Keratinocyte (primary cell): ENCODE results near the gene TMEM19. TPM values are rescaled to one million over a fixed set of nuclear protein-coding genes. Genes with fewer than 3 reads are reported as not detected.

Experiments
- DNase-seq: peaks from one replicate; pipeline ENCODE4 v3.0.0-alpha.2; 2011; ENCODE audit warnings: low read depth, missing footprints, low spot score
- FAIRE-seq: peaks from 2 replicates; lab custom pipeline; 2011; peaks lifted over from hg19 to GRCh38; lab: Jason Lieb, UNC
- H2AFZ ChIP-seq: 2 replicates; pipeline ENCODE4 v1.6.0; 2012; ENCODE audit warnings: low read length, control low read depth, inconsistent platforms; ENCODE audit not compliant: control insufficient read depth
- H3K27ac ChIP-seq: 2 replicates; pipeline ENCODE4 v1.5.1; 2011; ENCODE audit warnings: low read length; ENCODE audit not compliant: control insufficient read depth, insufficient read depth
- H3K27me3 ChIP-seq: 3 replicates; pipeline ENCODE4 v1.6.0; 2011; ENCODE audit warnings: low read length; ENCODE audit not compliant: control insufficient read depth, insufficient read depth; ENCODE audit errors: extremely low read depth
- H3K36me3 ChIP-seq, 2 experiments: 2 replicates in 1 of 2; 3 replicates in 1 of 2; pipeline ENCODE4 v1.5.1; 2011; ENCODE audit warnings: low read length in 2 of 2, mild to moderate bottlenecking in 1 of 2; ENCODE audit not compliant: control insufficient read depth in 2 of 2, insufficient read depth in 2 of 2; ENCODE audit errors: extremely low read depth in 1 of 2
- H3K4me1 ChIP-seq: 3 replicates; pipeline ENCODE4 v1.5.1; 2011; ENCODE audit warnings: low read length; ENCODE audit not compliant: control insufficient read depth, insufficient read depth; ENCODE audit errors: extremely low read depth
- H3K4me2 ChIP-seq: 3 replicates; pipeline ENCODE4 v1.6.0; 2011; ENCODE audit warnings: low read depth, low read length; ENCODE audit not compliant: control insufficient read depth, insufficient read depth; ENCODE audit errors: extremely low read depth
- H3K4me3 ChIP-seq, 3 experiments: fragments of 200-600 bp in 1 of 3; sonication (generic) in 1 of 3; 2 replicates in 2 of 3; 3 replicates in 1 of 3; pipeline ENCODE4 v1.5.1; 2011 to 2016; ENCODE audit warnings: low read length in 3 of 3, mild to moderate bottlenecking in 3 of 3, control low read depth in 2 of 3, inconsistent platforms in 1 of 3, low read depth in 1 of 3, mixed read lengths in 1 of 3, mixed run types in 1 of 3, moderate library complexity in 1 of 3; ENCODE audit not compliant: control insufficient read depth in 2 of 3, insufficient read depth in 2 of 3; ENCODE audit errors: extremely low read depth in 1 of 3
- H3K79me2 ChIP-seq: 2 replicates; pipeline ENCODE4 v1.6.0; 2012; ENCODE audit warnings: low read length; ENCODE audit not compliant: control insufficient read depth, insufficient read depth
- H3K9ac ChIP-seq: 3 replicates; pipeline ENCODE4 v1.6.0; 2011; ENCODE audit warnings: low read length; ENCODE audit not compliant: control insufficient read depth, insufficient read depth; ENCODE audit errors: extremely low read depth
- H3K9me1 ChIP-seq: 3 replicates; pipeline ENCODE4 v1.6.0; 2011; ENCODE audit warnings: low read length; ENCODE audit not compliant: control insufficient read depth, insufficient read depth; ENCODE audit errors: extremely low read depth
- H3K9me3 ChIP-seq: 2 replicates; pipeline ENCODE4 v1.5.1; 2012; ENCODE audit warnings: low read depth, low read length; ENCODE audit not compliant: control insufficient read depth
- H4K20me1 ChIP-seq: 3 replicates; pipeline ENCODE4 v1.6.0; 2011; ENCODE audit warnings: low read length; ENCODE audit not compliant: control insufficient read depth, insufficient read depth; ENCODE audit errors: extremely low read depth
- EZH2 ChIP-seq: IDR thresholded peaks from one replicate; pipeline ENCODE4 v1.6.1; 2012; ENCODE audit warnings: inconsistent platforms, mild to moderate bottlenecking, low read length, moderate library complexity
- dilution Hi-C: fragments of 300-500 bp; cut with MboI; formaldehyde crosslinking; loops from one replicate; pipeline ENCODE4 v1.7.0; 2020; ENCODE audit warnings: low sequenced_read_pairs; ENCODE audit not compliant: extremely low pct_ligation_motif_present
- polyA plus RNA-seq, 5 experiments: library from polyadenylated mRNA; depleted of rRNA in 3 of 5; stranded (reverse) in 3 of 5; stranded (forward) in 1 of 5; unstranded in 1 of 5; fragments of >200 nt; gene quantifications; 1 replicate in 1 of 5; 2 replicates in 3 of 5; 3 replicates in 1 of 5; pipeline versions ENCODE4 v1.2.1 to v1.2.3, GENCODE V29; 2011 to 2012; ENCODE audit warnings: missing spikeins in 2 of 5, low read depth in 1 of 5, low replicate concordance in 1 of 5
- TF ChIP-seq, protein P1 (sequence below), 3 experiments: IDR thresholded peaks in 1 of 3; conservative IDR thresholded peaks in 1 of 3; optimal IDR thresholded peaks in 1 of 3; 2 replicates in 2 of 3; 3 replicates in 1 of 3; pipeline versions ENCODE3 to v1.5.1; 2011; ENCODE audit warnings: low read length in 3 of 3, mild to moderate bottlenecking in 3 of 3, moderate library complexity in 2 of 3, control low read depth in 1 of 3, inconsistent platforms in 1 of 3; ENCODE audit not compliant: insufficient read depth in 2 of 3; ENCODE audit errors: extremely low read depth in 1 of 3

TMEM19 gene
- polyA plus RNA-seq, 1 donor (not counting 4 experiments of a cell fraction or from before 2014, with no cell fraction given) = 38.8 TPM

- Histone ChIP-seq H3K9ac (no peak overlapping the region), H3K36me3 (no peaks in the 10 kb centered on the region), H3K9me3 (no peaks in the 10 kb centered on the region), H2AFZ (no peak overlapping the region), H3K79me2 (no peaks in the 10 kb centered on the region), H3K4me1 (no peaks in the 10 kb centered on the region), H3K9me1 (no peaks in the 10 kb centered on the region), H3K27ac (no peak overlapping the region), H3K4me3 (no peak overlapping the region), H4K20me1 (no peaks in the 10 kb centered on the region), H3K4me2 (no peak overlapping the region), H3K27me3 (no peaks in the 10 kb centered on the region)
- FAIRE-seq (no peak), DNase-seq (no peak)
- dilution Hi-C loops = loop anchor here (5.0 kb wide), 1 partner anchor 75 kb away; the partner anchor contains the start of genes THAP2 and ZFC3H1
- TF ChIP-seq EZH2 = no peak
- TF ChIP-seq, protein P1, sequence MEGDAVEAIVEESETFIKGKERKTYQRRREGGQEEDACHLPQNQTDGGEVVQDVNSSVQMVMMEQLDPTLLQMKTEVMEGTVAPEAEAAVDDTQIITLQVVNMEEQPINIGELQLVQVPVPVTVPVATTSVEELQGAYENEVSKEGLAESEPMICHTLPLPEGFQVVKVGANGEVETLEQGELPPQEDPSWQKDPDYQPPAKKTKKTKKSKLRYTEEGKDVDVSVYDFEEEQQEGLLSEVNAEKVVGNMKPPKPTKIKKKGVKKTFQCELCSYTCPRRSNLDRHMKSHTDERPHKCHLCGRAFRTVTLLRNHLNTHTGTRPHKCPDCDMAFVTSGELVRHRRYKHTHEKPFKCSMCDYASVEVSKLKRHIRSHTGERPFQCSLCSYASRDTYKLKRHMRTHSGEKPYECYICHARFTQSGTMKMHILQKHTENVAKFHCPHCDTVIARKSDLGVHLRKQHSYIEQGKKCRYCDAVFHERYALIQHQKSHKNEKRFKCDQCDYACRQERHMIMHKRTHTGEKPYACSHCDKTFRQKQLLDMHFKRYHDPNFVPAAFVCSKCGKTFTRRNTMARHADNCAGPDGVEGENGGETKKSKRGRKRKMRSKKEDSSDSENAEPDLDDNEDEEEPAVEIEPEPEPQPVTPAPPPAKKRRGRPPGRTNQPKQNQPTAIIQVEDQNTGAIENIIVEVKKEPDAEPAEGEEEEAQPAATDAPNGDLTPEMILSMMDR (optimal IDR thresholded peaks at IDR 0.05 in 1 of 3, IDR thresholded peaks at IDR 0.05 in 1 of 3, conservative IDR thresholded peaks at IDR 0.05 in 1 of 3; ENCODE audit: extremely low read depth in 1 of 3, insufficient read depth in 2 of 3, low read length in 3 of 3) = no peak
These were observed 51.3 kb downstream of the TMEM19 start for GRCh38 chr12:71737197-71737596.

GRCh38 chr12:71742998-71743397 lies 57.1 kb downstream of the TMEM19 start:
- H3K27me3 ChIP-seq = no peaks in the 10 kb centered on the region
- dilution Hi-C loops = no loop called here
- no peak for DNase-seq
- H3K79me2 ChIP-seq = no peaks in the 10 kb centered on the region
- FAIRE-seq = no peak
- H3K9ac ChIP-seq = no peak overlapping the region
- no peak overlapping the region for H3K27ac ChIP-seq
- H4K20me1 ChIP-seq = no peaks in the 10 kb centered on the region
- H3K4me2 ChIP-seq = no peak overlapping the region
- TF ChIP-seq EZH2 = no peak
- TF ChIP-seq, protein P1 (optimal IDR thresholded peaks at IDR 0.05 in 1 of 3, IDR thresholded peaks at IDR 0.05 in 1 of 3, conservative IDR thresholded peaks at IDR 0.05 in 1 of 3; ENCODE audit: extremely low read depth in 1 of 3, insufficient read depth in 2 of 3, low read length in 3 of 3) = no peak
- no peak overlapping the region for H2AFZ ChIP-seq
- no peak overlapping the region for H3K4me3 ChIP-seq
- H3K9me3 ChIP-seq = no peaks in the 10 kb centered on the region
- H3K9me1 ChIP-seq = no peaks in the 10 kb centered on the region
- H3K4me1 ChIP-seq = no peaks in the 10 kb centered on the region
- H3K36me3 ChIP-seq = no peaks in the 10 kb centered on the region
